Neural cell (in vitro differentiated cells): ENCODE data around the gene NTN3. TPM values are rescaled to one million over a fixed set of nuclear protein-coding genes. Genes with fewer than 3 reads are reported as not detected.

ENCODE experiments used
- H2AFZ ChIP-seq: fragments of 200-600, 300-800 bp; sonication (generic), shearing (Covaris generic); 2 replicates; pipeline ENCODE4 v1.6.0; 2014; ENCODE audit warnings: low read depth, mild to moderate bottlenecking, antibody characterized with exemption, low read length, moderate library complexity
- H3F3A ChIP-seq: fragments of 200-600 bp; shearing (Covaris generic); 2 replicates; pipeline ENCODE4 v1.6.1; 2016; ENCODE audit warnings: mild to moderate bottlenecking, moderate library complexity, mixed read lengths, antibody characterized with exemption, low read length; ENCODE audit not compliant: insufficient read depth, poor library complexity, severe bottlenecking
- H3K27ac ChIP-seq: fragments of 200-600, 300-800 bp; sonication (generic), shearing (Covaris generic); 2 replicates; pipeline ENCODE4 v1.5.1; 2014; ENCODE audit warnings: mild to moderate bottlenecking, low read length, moderate library complexity
- H3K27me3 ChIP-seq: fragments of 300-800, 200-600 bp; sonication (generic), shearing (Covaris generic); 2 replicates; pipeline ENCODE4 v1.6.0; 2014; ENCODE audit warnings: mild to moderate bottlenecking, low read depth, low read length, moderate library complexity; ENCODE audit not compliant: insufficient read depth
- H3K36me3 ChIP-seq: fragments of 300-800, 200-600 bp; sonication (generic), shearing (Covaris generic); 2 replicates; pipeline ENCODE4 v1.5.1; 2014; ENCODE audit warnings: mild to moderate bottlenecking, antibody characterized with exemption, low read length, moderate library complexity; ENCODE audit not compliant: insufficient read depth
- H3K4me2 ChIP-seq: fragments of 300-800, 200-600 bp; sonication (generic), shearing (Covaris generic); 2 replicates; pipeline ENCODE4 v1.6.0; 2014; ENCODE audit warnings: mild to moderate bottlenecking, low read length
- H3K4me3 ChIP-seq: fragments of 300-800, 200-600 bp; sonication (generic), shearing (Covaris generic); 2 replicates; pipeline ENCODE4 v1.5.1; 2014; ENCODE audit warnings: mild to moderate bottlenecking, low read length, moderate library complexity
- H3K79me2 ChIP-seq: fragments of 200-600 bp; shearing (Covaris generic); replicated peaks from 2 replicates; pipeline ENCODE4 v1.6.0; 2014; ENCODE audit warnings: mild to moderate bottlenecking, low read length, moderate library complexity; ENCODE audit not compliant: insufficient read depth
- H3K9ac ChIP-seq: fragments of 300-800, 200-600 bp; sonication (generic), shearing (Covaris generic); 2 replicates; pipeline ENCODE4 v1.6.1; 2016; ENCODE audit warnings: mild to moderate bottlenecking, low read length, mixed read lengths
- H3K9me2 ChIP-seq: fragments of 200-600 bp; shearing (Covaris generic); 2 replicates; pipeline ENCODE4 v1.6.1; 2016; ENCODE audit warnings: mild to moderate bottlenecking, low read length, mixed read lengths; ENCODE audit not compliant: insufficient read depth
- H3K9me3 ChIP-seq: fragments of 200-600, 300-800 bp; sonication (generic), shearing (Covaris generic); 2 replicates; pipeline ENCODE4 v1.6.1; 2016; ENCODE audit warnings: mild to moderate bottlenecking, mixed run types, low read length, moderate library complexity, mixed read lengths
- H4K20me1 ChIP-seq: fragments of 200-600 bp; shearing (Covaris generic); 2 replicates; pipeline ENCODE4 v1.6.1; 2016; ENCODE audit warnings: mild to moderate bottlenecking, mixed run types; ENCODE audit not compliant: insufficient read depth
- EZH2 ChIP-seq: fragments of 200-600, 300-800 bp; shearing (Covaris generic), sonication (generic); IDR thresholded peaks from 2 replicates; pipeline ENCODE4 v1.6.1; 2014; ENCODE audit warnings: antibody characterized with exemption, low read length, borderline replicate concordance, mild to moderate bottlenecking; ENCODE audit not compliant: insufficient read depth, poor library complexity, severe bottlenecking
- polyA plus RNA-seq: library from polyadenylated mRNA; depleted of rRNA; stranded (reverse); fragments of >200 nt; gene quantifications from 2 replicates; pipeline ENCODE4 v1.2.3, GENCODE V29; 2014
- small RNA-seq, 3 experiments: library from RNA; depleted of rRNA; stranded (forward); fragments of <200 nt; gene quantifications; one replicate each; pipeline ENCODE3, GENCODE V24; 2012

NTN3 gene
- polyA plus RNA-seq, 1 donor from 2014 or later = 1.2 TPM

- no peak overlapping the region for H2AFZ ChIP-seq
- H3K9ac ChIP-seq = peak overlapping the region; percentile 61
- no peaks in the 10 kb centered on the region for H3K27me3 ChIP-seq
- no peaks in the 10 kb centered on the region for H3K36me3 ChIP-seq
- H4K20me1 ChIP-seq = peaks cover 29% of the 10 kb centered on the region
- no peaks in the 10 kb centered on the region for H3K9me2 ChIP-seq
- H3K4me3 ChIP-seq = peak overlapping the region; percentile 73
- H3K27ac ChIP-seq = no peak overlapping the region
- no peaks in the 10 kb centered on the region for H3K9me3 ChIP-seq
- H3F3A ChIP-seq = no peaks in the 10 kb centered on the region
- peak overlapping the region; percentile 62 for H3K4me2 ChIP-seq
- peaks cover 35% of the 10 kb centered on the region for H3K79me2 ChIP-seq
- no peak for TF ChIP-seq EZH2
Measured at GRCh38 chr16:2520784-2521531, 49.9 kb downstream of the NTN3 start.

Small RNA genes lying within 50 kb of the gene (small RNA-seq; reads per million reads assigned to genes)
- gene AC093525.1 (0 reads per million in 3 experiments), gene MIR6768 (0 to 0.52 (median 0) reads per million in 3 experiments)

Other genes starting within 250 kb of the NTN3 start
- 64.9 and 81.6 TPM in 2 replicates for gene E4F1, start 247.7 kb upstream of the NTN3 start, polyA plus RNA-seq
- 10.2 and 10.9 TPM in 2 replicates for gene DNASE1L2, start 234.9 kb upstream of the NTN3 start, polyA plus RNA-seq
- gene ECI1, start 219.7 kb upstream of the NTN3 start, polyA plus RNA-seq = 33.1 and 35.3 TPM in 2 replicates
- gene RNPS1, start 203.2 kb upstream of the NTN3 start, polyA plus RNA-seq = 180 and 195 TPM in 2 replicates
- gene ABCA3, start 130.6 kb upstream of the NTN3 start, polyA plus RNA-seq = 30.7 and 34.1 TPM in 2 replicates
- gene CCNF, start 41.9 kb upstream of the NTN3 start, polyA plus RNA-seq = 5.2 and 5.7 TPM in 2 replicates
- 27.6 and 31.5 TPM in 2 replicates for gene TEDC2, start 11.2 kb upstream of the NTN3 start, polyA plus RNA-seq
- 27.1 and 30.1 TPM in 2 replicates for gene TBC1D24, start 3.8 kb downstream of the NTN3 start, polyA plus RNA-seq
- gene ATP6V0C, start 42.7 kb downstream of the NTN3 start, polyA plus RNA-seq = 89.7 and 100 TPM in 2 replicates
- gene AMDHD2, start 49.1 kb downstream of the NTN3 start, polyA plus RNA-seq = 50.0 and 80.3 TPM in 2 replicates
- gene CEMP1, start 60.1 kb downstream of the NTN3 start, polyA plus RNA-seq = 0.46 TPM in 1 of 2 replicates, not detected in the other
- gene PDPK1, start 66.7 kb downstream of the NTN3 start, polyA plus RNA-seq = 18.6 and 20.1 TPM in 2 replicates
- 42.7 and 43.6 TPM in 2 replicates for gene KCTD5, start 211.2 kb downstream of the NTN3 start, polyA plus RNA-seq
- 3.0 and 5.9 TPM in 2 replicates for gene PRSS27, start 248.9 kb downstream of the NTN3 start, polyA plus RNA-seq